Endothelial cell (in vitro differentiated cells): ENCODE results near the gene DOC2B. TPM values are rescaled to one million over a fixed set of nuclear protein-coding genes. Genes with fewer than 3 reads are reported as not detected.

ENCODE experiments used
- DNase-seq: peaks from one replicate; pipeline ENCODE4 v3.0.0; 2021; ENCODE audit warnings: low spot score
- H3K27ac Mint-ChIP-seq: one replicate; pipeline ENCODE4 v1.8.0; 2021; ENCODE audit warnings: mixed read lengths, inconsistent platforms; ENCODE audit not compliant: unreplicated experiment
- H3K27me3 Mint-ChIP-seq: one replicate; pipeline ENCODE4 v1.8.0; 2021; ENCODE audit warnings: mild to moderate bottlenecking, moderate library complexity, mixed read lengths, inconsistent platforms; ENCODE audit not compliant: unreplicated experiment
- H3K36me3 Mint-ChIP-seq: one replicate; pipeline ENCODE4 v1.8.0; 2021; ENCODE audit warnings: mild to moderate bottlenecking, low read depth, mixed read lengths, inconsistent platforms; ENCODE audit not compliant: unreplicated experiment
- H3K4me1 Mint-ChIP-seq: one replicate; pipeline ENCODE4 v1.8.0; 2021; ENCODE audit warnings: mild to moderate bottlenecking, mixed read lengths, inconsistent platforms; ENCODE audit not compliant: unreplicated experiment
- H3K4me3 Mint-ChIP-seq: one replicate; pipeline ENCODE4 v1.8.0; 2021; ENCODE audit warnings: mild to moderate bottlenecking, mixed read lengths, inconsistent platforms; ENCODE audit not compliant: unreplicated experiment
- H3K9me3 Mint-ChIP-seq: one replicate; pipeline ENCODE4 v1.8.0; 2021; ENCODE audit warnings: mixed read lengths, inconsistent platforms; ENCODE audit not compliant: unreplicated experiment
- CTCF ChIP-seq: fragments of 200-600 bp; sonication (generic); IDR thresholded peaks from one replicate; pipeline ENCODE4 v1.5.0; 2021; ENCODE audit warnings: antibody characterized with exemption; ENCODE audit not compliant: unreplicated experiment
- total RNA-seq: library from RNA; stranded (reverse); fragmentation: NEBNext Ultra II Directional; extraction: Animal tissue kit (Norgen Biotek cat#: 25700); gene quantifications from one replicate; pipeline ENCODE4 v1.2.1, GENCODE V29; 2021; ENCODE audit not compliant: unreplicated experiment

Gene DOC2B
- total RNA-seq, 1 donor from 2014 or later: 0.33 TPM

- no peak for TF ChIP-seq CTCF
- Mint-ChIP-seq H3K9me3 (no peaks in the 10 kb centered on the region), H3K4me1 (peaks cover 17% of the 10 kb centered on the region), H3K36me3 (no peaks in the 10 kb centered on the region), H3K4me3 (no peak overlapping the region), H3K27me3 (peaks cover 4% of the 10 kb centered on the region), H3K27ac (no peak overlapping the region)
- no peak for DNase-seq
Measured at GRCh38 chr17:197352-197751, 15.9 kb upstream of the DOC2B start.

DNA sequence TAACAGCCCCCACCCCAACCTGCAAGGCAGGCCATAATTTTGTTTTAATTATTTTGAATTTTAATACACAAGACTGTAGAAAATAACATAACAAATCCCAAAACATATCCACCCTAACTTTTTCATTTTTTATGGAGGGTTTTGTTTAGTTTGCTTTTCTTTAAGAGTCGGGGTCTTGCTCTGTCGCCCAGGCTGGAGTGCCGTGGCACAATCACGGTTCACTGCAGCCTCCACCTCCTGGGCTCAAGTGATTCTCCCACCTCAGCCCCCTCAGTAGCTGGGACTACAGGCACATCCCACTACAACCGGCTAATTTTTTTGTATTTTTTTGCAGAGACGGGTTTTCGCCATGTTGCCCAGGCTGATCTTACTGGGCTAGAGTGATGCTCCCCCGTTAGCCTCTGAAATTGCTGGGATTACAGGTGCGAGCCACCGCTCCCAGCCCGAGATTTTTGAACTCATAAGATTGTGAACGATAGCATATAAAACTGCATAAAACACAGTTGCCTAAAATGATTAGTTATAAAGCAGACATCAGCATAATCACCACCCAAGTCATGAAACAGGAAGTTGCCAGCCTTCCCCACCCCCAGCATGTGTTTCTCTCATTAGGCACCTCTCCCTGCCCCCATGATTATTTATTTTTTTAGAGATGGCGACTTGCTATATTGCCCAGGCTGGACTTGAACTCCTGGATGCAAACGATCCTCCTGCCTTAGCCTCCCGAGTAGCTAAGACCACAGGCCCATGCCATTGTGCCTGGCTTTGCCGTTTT lies 13.6 kb upstream of the DOC2B start:
- Mint-ChIP-seq H3K36me3 (no peaks in the 10 kb centered on the region), H3K27ac (no peak overlapping the region), H3K4me1 (peaks cover 8% of the 10 kb centered on the region), H3K9me3 (no peaks in the 10 kb centered on the region), H3K4me3 (no peak overlapping the region), H3K27me3 (peaks cover 5% of the 10 kb centered on the region)
- TF ChIP-seq CTCF: no peak
- DNase-seq: no peak

DNA sequence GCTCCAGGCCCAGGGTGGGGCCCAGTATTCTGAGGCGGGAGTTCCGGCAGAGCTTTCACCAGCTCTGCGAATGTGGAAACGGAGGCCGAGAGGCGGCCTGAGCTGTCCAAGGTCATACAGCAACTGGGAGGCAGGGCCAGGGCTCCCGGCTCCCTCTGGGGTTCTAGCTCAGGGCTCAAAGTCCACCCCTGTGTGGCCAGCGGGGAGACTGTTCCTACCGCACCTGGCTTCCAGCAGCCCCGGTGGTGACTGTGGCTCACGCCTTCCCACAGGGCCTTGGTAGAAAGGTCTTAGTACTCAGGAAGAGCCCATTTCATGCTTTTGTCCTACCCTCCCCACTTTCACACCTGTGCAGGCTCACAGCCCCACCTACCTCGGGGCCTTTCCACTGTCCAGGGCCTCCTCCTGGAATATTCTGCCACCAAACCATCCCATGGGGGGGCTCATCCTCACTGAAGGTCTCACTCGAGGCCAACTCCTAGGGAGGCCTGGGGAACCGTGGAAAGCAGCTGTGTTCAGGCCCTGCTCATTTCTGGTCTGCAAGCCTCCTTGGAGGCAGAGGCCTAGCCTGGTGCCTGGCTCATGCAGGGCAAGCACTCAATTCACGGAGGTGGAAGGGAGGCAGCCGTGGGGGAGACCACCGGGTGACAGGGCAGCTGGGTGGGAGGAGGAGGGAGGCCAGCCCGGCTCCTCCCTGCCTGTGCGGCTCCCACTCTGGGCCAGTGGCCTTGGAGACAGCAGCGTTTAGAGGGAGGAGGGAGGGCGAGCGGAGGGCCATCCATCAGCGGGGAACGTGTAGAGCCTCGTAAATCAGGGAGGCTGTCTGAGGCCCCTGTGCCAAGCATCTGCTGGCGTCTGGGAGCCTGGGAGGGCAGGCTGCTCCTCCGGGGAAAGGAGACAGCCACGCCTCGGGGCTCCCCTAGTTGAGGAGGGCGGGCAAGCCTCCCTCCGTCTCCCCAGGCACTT lies 12.7 kb upstream of the DOC2B start:
- H3K9me3 Mint-ChIP-seq: no peaks in the 10 kb centered on the region
- H3K27me3 Mint-ChIP-seq: peaks cover 5% of the 10 kb centered on the region
- DNase-seq: no peak
- H3K4me1 Mint-ChIP-seq: no peaks in the 10 kb centered on the region
- H3K4me3 Mint-ChIP-seq: no peak overlapping the region
- H3K36me3 Mint-ChIP-seq: no peaks in the 10 kb centered on the region
- no peak overlapping the region for H3K27ac Mint-ChIP-seq
- TF ChIP-seq CTCF: no peak

- Mint-ChIP-seq H3K27me3 (peaks cover 5% of the 10 kb centered on the region), H3K36me3 (no peaks in the 10 kb centered on the region), H3K4me1 (no peaks in the 10 kb centered on the region), H3K9me3 (no peaks in the 10 kb centered on the region), H3K4me3 (no peak overlapping the region), H3K27ac (no peak overlapping the region)
- no peak for TF ChIP-seq CTCF
- no peak for DNase-seq
Measured at GRCh38 chr17:193426-193810, 12.0 kb upstream of the DOC2B start.
